ENCODE data around the gene TMC5.

The TMC5 gene

GRCh38 chr16:19468300-19468699 lies 50.6 kb downstream of the TMC5 start:
- WGBS: 95% methylated on average over 2 of the region's 3 CpGs
- H3K36me3 ChIP-seq (ENCODE audit: control insufficient read depth in 1 of 2, insufficient read depth in 2 of 2, low read depth in 1 of 2, low read length in 2 of 2): no peaks in the 10 kb centered on the region
- no peak for DNase-seq
- no peak overlapping the region for H3K14ac ChIP-seq (ENCODE audit: low read length in 2 of 2)
- H2BK120ac ChIP-seq (ENCODE audit: low read depth, low read length): no peak overlapping the region
- no peak overlapping the region for H2BK12ac ChIP-seq (ENCODE audit: low read length in 2 of 2)
- H3K79me1 ChIP-seq (replicated peaks; ENCODE audit: low read length, poor library complexity, severe bottlenecking): no peaks in the 10 kb centered on the region
- H3K9ac ChIP-seq (ENCODE audit: low read length): no peak overlapping the region
- H4K8ac ChIP-seq (ENCODE audit: low read length): no peak overlapping the region
- H3K9me3 ChIP-seq (ENCODE audit: control insufficient read depth, low read length): peaks cover 3% of the 10 kb centered on the region
- no peaks in the 10 kb centered on the region for H3K4me1 ChIP-seq (ENCODE audit: control insufficient read depth, insufficient read depth, low read depth, low read length)
- no peak overlapping the region for H3K27ac ChIP-seq (ENCODE audit: low read length, poor library complexity, severe bottlenecking)
- no peak overlapping the region for H2BK5ac ChIP-seq (ENCODE audit: low read depth, low read length, poor library complexity, severe bottlenecking)
- no peak overlapping the region for H2AK5ac ChIP-seq (ENCODE audit: low read length, severe bottlenecking)
- H3K18ac ChIP-seq (ENCODE audit: low read depth in 1 of 2, low read length in 2 of 2): no peak overlapping the region
- no peaks in the 10 kb centered on the region for H3K27me3 ChIP-seq (ENCODE audit: control insufficient read depth in 1 of 2, insufficient read depth in 1 of 2, low read length in 2 of 2)
- H4K91ac ChIP-seq (ENCODE audit: low read length): no peak overlapping the region
- H3K4ac ChIP-seq (ENCODE audit: low read depth in 1 of 2, low read length in 2 of 2): no peak overlapping the region
- no peak overlapping the region for H2AFZ ChIP-seq (ENCODE audit: low read depth, low read length)
- H3K4me2 ChIP-seq (ENCODE audit: low read length, poor library complexity, severe bottlenecking): no peak overlapping the region
- H3K4me3 ChIP-seq (ENCODE audit: insufficient read depth in 1 of 2, low read depth in 1 of 2, low read length in 2 of 2): no peak overlapping the region
- H2BK15ac ChIP-seq (ENCODE audit: low read depth, poor library complexity, severe bottlenecking): no peak overlapping the region
- H3K23ac ChIP-seq (ENCODE audit: low read length in 2 of 2): no peak overlapping the region

- Histone ChIP-seq H3K9ac (ENCODE audit: low read length) (no peak overlapping the region), H3K27me3 (ENCODE audit: control insufficient read depth in 1 of 2, insufficient read depth in 1 of 2, low read length in 2 of 2) (no peaks in the 10 kb centered on the region), H2BK5ac (ENCODE audit: low read depth, low read length, poor library complexity, severe bottlenecking) (no peak overlapping the region), H2AFZ (ENCODE audit: low read depth, low read length) (no peak overlapping the region), H3K4me1 (ENCODE audit: control insufficient read depth, insufficient read depth, low read depth, low read length) (no peaks in the 10 kb centered on the region), H2BK120ac (ENCODE audit: low read depth, low read length) (no peak overlapping the region), H3K36me3 (ENCODE audit: control insufficient read depth in 1 of 2, insufficient read depth in 2 of 2, low read depth in 1 of 2, low read length in 2 of 2) (no peaks in the 10 kb centered on the region), H3K9me3 (ENCODE audit: control insufficient read depth, low read length) (peaks cover 3% of the 10 kb centered on the region), H4K91ac (ENCODE audit: low read length) (no peak overlapping the region), H2BK12ac (ENCODE audit: low read length in 2 of 2) (no peak overlapping the region), H3K27ac (ENCODE audit: low read length, poor library complexity, severe bottlenecking) (no peak overlapping the region), H2BK15ac (ENCODE audit: low read depth, poor library complexity, severe bottlenecking) (no peak overlapping the region), H3K23ac (ENCODE audit: low read length in 2 of 2) (no peak overlapping the region), H3K4ac (ENCODE audit: low read depth in 1 of 2, low read length in 2 of 2) (no peak overlapping the region), H2AK5ac (ENCODE audit: low read length, severe bottlenecking) (no peak overlapping the region), H3K4me3 (ENCODE audit: insufficient read depth in 1 of 2, low read depth in 1 of 2, low read length in 2 of 2) (no peak overlapping the region), H3K14ac (ENCODE audit: low read length in 2 of 2) (no peak overlapping the region), H4K8ac (ENCODE audit: low read length) (no peak overlapping the region), H3K79me1 (replicated peaks; ENCODE audit: low read length, poor library complexity, severe bottlenecking) (no peaks in the 10 kb centered on the region), H3K18ac (ENCODE audit: low read depth in 1 of 2, low read length in 2 of 2) (no peak overlapping the region), H3K4me2 (ENCODE audit: low read length, poor library complexity, severe bottlenecking) (no peak overlapping the region)
- 79% methylated on average over 6 of the region's 6 CpGs for WGBS
- no peak for DNase-seq
These were observed 54.8 kb downstream of the TMC5 start for GRCh38 chr16:19472482-19472881.

GRCh38 chr16:19474617-19475016 lies 56.9 kb downstream of the TMC5 start:
- 87% methylated on average over 5 of the region's 5 CpGs for WGBS
- no peak overlapping the region for H3K27ac ChIP-seq (ENCODE audit: low read length, poor library complexity, severe bottlenecking)
- no peak overlapping the region for H3K4me3 ChIP-seq (ENCODE audit: insufficient read depth in 1 of 2, low read depth in 1 of 2, low read length in 2 of 2)
- no peaks in the 10 kb centered on the region for H3K27me3 ChIP-seq (ENCODE audit: control insufficient read depth in 1 of 2, insufficient read depth in 1 of 2, low read length in 2 of 2)
- no peak overlapping the region for H3K23ac ChIP-seq (ENCODE audit: low read length in 2 of 2)
- H3K79me1 ChIP-seq (replicated peaks; ENCODE audit: low read length, poor library complexity, severe bottlenecking): no peaks in the 10 kb centered on the region
- no peak overlapping the region for H3K18ac ChIP-seq (ENCODE audit: low read depth in 1 of 2, low read length in 2 of 2)
- no peaks in the 10 kb centered on the region for H3K9me3 ChIP-seq (ENCODE audit: control insufficient read depth, low read length)
- DNase-seq: no peak
- H2BK120ac ChIP-seq (ENCODE audit: low read depth, low read length): no peak overlapping the region
- H2BK15ac ChIP-seq (ENCODE audit: low read depth, poor library complexity, severe bottlenecking): no peak overlapping the region
- no peak overlapping the region for H4K8ac ChIP-seq (ENCODE audit: low read length)
- no peak overlapping the region for H2AFZ ChIP-seq (ENCODE audit: low read depth, low read length)
- H2BK12ac ChIP-seq (ENCODE audit: low read length in 2 of 2): no peak overlapping the region
- no peak overlapping the region for H3K9ac ChIP-seq (ENCODE audit: low read length)
- no peak overlapping the region for H4K91ac ChIP-seq (ENCODE audit: low read length)
- no peak overlapping the region for H2BK5ac ChIP-seq (ENCODE audit: low read depth, low read length, poor library complexity, severe bottlenecking)
- no peaks in the 10 kb centered on the region for H3K4me1 ChIP-seq (ENCODE audit: control insufficient read depth, insufficient read depth, low read depth, low read length)
- no peak overlapping the region for H3K14ac ChIP-seq (ENCODE audit: low read length in 2 of 2)
- no peak overlapping the region for H3K4me2 ChIP-seq (ENCODE audit: low read length, poor library complexity, severe bottlenecking)
- no peaks in the 10 kb centered on the region for H3K36me3 ChIP-seq (ENCODE audit: control insufficient read depth in 1 of 2, insufficient read depth in 2 of 2, low read depth in 1 of 2, low read length in 2 of 2)
- H2AK5ac ChIP-seq (ENCODE audit: low read length, severe bottlenecking): no peak overlapping the region
- no peak overlapping the region for H3K4ac ChIP-seq (ENCODE audit: low read depth in 1 of 2, low read length in 2 of 2)

- H3K27ac ChIP-seq (ENCODE audit: low read length, poor library complexity, severe bottlenecking): no peak overlapping the region
- no peak overlapping the region for H2BK12ac ChIP-seq (ENCODE audit: low read length in 2 of 2)
- H3K4ac ChIP-seq (ENCODE audit: low read depth in 1 of 2, low read length in 2 of 2): no peak overlapping the region
- H2BK5ac ChIP-seq (ENCODE audit: low read depth, low read length, poor library complexity, severe bottlenecking): no peak overlapping the region
- no peak overlapping the region for H4K8ac ChIP-seq (ENCODE audit: low read length)
- H3K9ac ChIP-seq (ENCODE audit: low read length): no peak overlapping the region
- no peak overlapping the region for H4K91ac ChIP-seq (ENCODE audit: low read length)
- no peak overlapping the region for H3K18ac ChIP-seq (ENCODE audit: low read depth in 1 of 2, low read length in 2 of 2)
- H3K4me3 ChIP-seq (ENCODE audit: insufficient read depth in 1 of 2, low read depth in 1 of 2, low read length in 2 of 2): no peak overlapping the region
- no peaks in the 10 kb centered on the region for H3K79me1 ChIP-seq (replicated peaks; ENCODE audit: low read length, poor library complexity, severe bottlenecking)
- H2BK120ac ChIP-seq (ENCODE audit: low read depth, low read length): no peak overlapping the region
- H3K23ac ChIP-seq (ENCODE audit: low read length in 2 of 2): no peak overlapping the region
- no peaks in the 10 kb centered on the region for H3K4me1 ChIP-seq (ENCODE audit: control insufficient read depth, insufficient read depth, low read depth, low read length)
- H3K4me2 ChIP-seq (ENCODE audit: low read length, poor library complexity, severe bottlenecking): no peak overlapping the region
- no peak overlapping the region for H2BK15ac ChIP-seq (ENCODE audit: low read depth, poor library complexity, severe bottlenecking)
- no peaks in the 10 kb centered on the region for H3K9me3 ChIP-seq (ENCODE audit: control insufficient read depth, low read length)
- H2AFZ ChIP-seq (ENCODE audit: low read depth, low read length): no peak overlapping the region
- no peaks in the 10 kb centered on the region for H3K36me3 ChIP-seq (ENCODE audit: control insufficient read depth in 1 of 2, insufficient read depth in 2 of 2, low read depth in 1 of 2, low read length in 2 of 2)
- 63% methylated on average over 1 of the region's 1 CpG for WGBS
- H3K14ac ChIP-seq (ENCODE audit: low read length in 2 of 2): no peak overlapping the region
- DNase-seq: no peak
- H2AK5ac ChIP-seq (ENCODE audit: low read length, severe bottlenecking): no peak overlapping the region
- H3K27me3 ChIP-seq (ENCODE audit: control insufficient read depth in 1 of 2, insufficient read depth in 1 of 2, low read length in 2 of 2): no peaks in the 10 kb centered on the region
These were observed 60.8 kb downstream of the TMC5 start for GRCh38 chr16:19478505-19478904.

All from mesenchymal stem cell (in vitro differentiated cells and primary cell).